GM12872 (cell line): ENCODE data around the gene SMC1A.

ENCODE experiments used
- CTCF ChIP-seq: IDR thresholded peaks from 3 replicates; pipeline ENCODE4 v1.5.1; 2011; ENCODE audit warnings: low read depth, mild to moderate bottlenecking, low read length, moderate library complexity; ENCODE audit not compliant: insufficient read depth

SMC1A gene

GRCh38 chrX:53422086-53422860 lies at the start of gene SMC1A:
SMC1A (minus strand) TSS chrX:53422654; CDS start chrX:53422600, 54 bp downstream.
- TF ChIP-seq CTCF: no peak

- no peak for TF ChIP-seq CTCF
Observed at GRCh38 chrX:53471346-53471745, 48.9 kb upstream of the SMC1A start.

GRCh38 chrX:53458082-53458481 lies 35.6 kb upstream of the SMC1A start:
- no peak for TF ChIP-seq CTCF

GRCh38 chrX:53456254-53456653 lies 33.8 kb upstream of the SMC1A start:
- no peak for TF ChIP-seq CTCF

- TF ChIP-seq CTCF: no peak
Observed at GRCh38 chrX:53452812-53453211, 30.4 kb upstream of the SMC1A start.

GRCh38 chrX:53449632-53450031 lies 27.2 kb upstream of the SMC1A start:
- TF ChIP-seq CTCF: no peak

GRCh38 chrX:53447441-53447840 lies 25.0 kb upstream of the SMC1A start:
- no peak for TF ChIP-seq CTCF

GRCh38 chrX:53445977-53446376 lies 23.5 kb upstream of the SMC1A start:
- peak; percentile 62 for TF ChIP-seq CTCF
